GM06990 (cell line): Measurements from ENCODE around the gene PAK5.

Experiments used
- DNase-seq: peaks from one replicate; pipeline ENCODE4 v3.0.0-alpha.2; 2011; ENCODE audit not compliant: insufficient read length; ENCODE audit errors: extremely low read depth
- H3K27me3 ChIP-seq: replicated peaks from 2 replicates; pipeline ENCODE4 v1.6.0; 2011; ENCODE audit warnings: low read length; ENCODE audit not compliant: control insufficient read depth, insufficient read depth
- H3K36me3 ChIP-seq: 2 replicates; pipeline ENCODE4 v1.5.1; 2011; ENCODE audit warnings: low read length; ENCODE audit not compliant: control insufficient read depth, insufficient read depth
- H3K4me3 ChIP-seq: replicated peaks from 2 replicates; pipeline ENCODE4 v1.5.1; 2011; ENCODE audit warnings: low read depth, mild to moderate bottlenecking, control low read depth, low read length
- TF ChIP-seq, protein P1 (sequence below): IDR thresholded peaks from 2 replicates; pipeline ENCODE4 v1.5.1; 2011; ENCODE audit warnings: low read length, control low read depth, mild to moderate bottlenecking, inconsistent platforms; ENCODE audit not compliant: insufficient read depth, poor library complexity, severe bottlenecking

The PAK5 gene

DNA sequence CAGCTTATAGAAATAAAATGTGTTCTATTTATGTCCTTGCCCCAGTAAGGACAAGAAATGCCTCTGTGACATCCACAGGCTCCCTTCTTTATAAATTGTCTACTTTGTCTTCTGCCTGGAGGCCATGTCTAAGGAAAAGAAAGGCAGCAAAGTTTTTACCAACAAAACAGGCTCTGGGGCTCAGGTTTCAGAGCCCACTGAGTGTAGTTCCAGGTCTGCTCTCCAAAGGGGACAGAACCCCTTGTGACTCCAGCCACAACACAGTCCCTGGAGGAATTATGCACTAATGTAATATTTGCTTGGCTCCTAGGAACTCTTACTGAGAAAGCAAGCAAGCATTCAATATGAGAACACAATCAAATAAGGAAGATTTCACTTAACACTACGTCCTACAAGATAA, 80.1 kb downstream of the PAK5 start:
- TF ChIP-seq, protein P1, sequence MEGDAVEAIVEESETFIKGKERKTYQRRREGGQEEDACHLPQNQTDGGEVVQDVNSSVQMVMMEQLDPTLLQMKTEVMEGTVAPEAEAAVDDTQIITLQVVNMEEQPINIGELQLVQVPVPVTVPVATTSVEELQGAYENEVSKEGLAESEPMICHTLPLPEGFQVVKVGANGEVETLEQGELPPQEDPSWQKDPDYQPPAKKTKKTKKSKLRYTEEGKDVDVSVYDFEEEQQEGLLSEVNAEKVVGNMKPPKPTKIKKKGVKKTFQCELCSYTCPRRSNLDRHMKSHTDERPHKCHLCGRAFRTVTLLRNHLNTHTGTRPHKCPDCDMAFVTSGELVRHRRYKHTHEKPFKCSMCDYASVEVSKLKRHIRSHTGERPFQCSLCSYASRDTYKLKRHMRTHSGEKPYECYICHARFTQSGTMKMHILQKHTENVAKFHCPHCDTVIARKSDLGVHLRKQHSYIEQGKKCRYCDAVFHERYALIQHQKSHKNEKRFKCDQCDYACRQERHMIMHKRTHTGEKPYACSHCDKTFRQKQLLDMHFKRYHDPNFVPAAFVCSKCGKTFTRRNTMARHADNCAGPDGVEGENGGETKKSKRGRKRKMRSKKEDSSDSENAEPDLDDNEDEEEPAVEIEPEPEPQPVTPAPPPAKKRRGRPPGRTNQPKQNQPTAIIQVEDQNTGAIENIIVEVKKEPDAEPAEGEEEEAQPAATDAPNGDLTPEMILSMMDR, result no peak
- H3K36me3 ChIP-seq, result no peaks in the 10 kb centered on the region
- no peaks in the 10 kb centered on the region; the same call in 1 of the 2 replicates for H3K27me3 ChIP-seq
- no peak for DNase-seq
- no peak overlapping the region for H3K4me3 ChIP-seq

DNA sequence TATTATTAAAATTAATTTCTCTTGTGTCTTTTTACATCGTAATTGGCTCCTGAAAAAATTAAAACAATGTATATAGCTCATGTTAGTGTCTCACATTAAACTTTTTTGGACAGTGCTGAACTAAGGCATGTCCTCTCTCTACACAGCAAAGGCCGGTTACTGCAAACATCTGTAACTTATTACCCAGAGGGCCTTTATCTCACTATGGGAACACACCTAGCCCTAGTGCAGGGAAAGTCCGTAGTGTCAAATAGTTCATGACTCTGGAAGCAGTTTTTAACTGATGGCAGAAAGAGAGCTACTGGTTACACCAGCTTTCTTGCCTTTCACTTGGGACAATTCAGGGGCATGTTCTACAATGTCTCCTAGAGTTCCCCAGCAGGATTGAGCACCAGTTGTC, 82.2 kb downstream of the PAK5 start:
- no peaks in the 10 kb centered on the region; the same call in 1 of the 2 replicates for H3K27me3 ChIP-seq
- TF ChIP-seq, protein P1, result no peak
- no peak for DNase-seq
- no peaks in the 10 kb centered on the region for H3K36me3 ChIP-seq
- no peak overlapping the region for H3K4me3 ChIP-seq

GRCh38 chr20:9755301-9755700, 83.6 kb downstream of the PAK5 start:
- H3K27me3 ChIP-seq, result no peaks in the 10 kb centered on the region; the same call in 1 of the 2 replicates
- no peak for DNase-seq
- TF ChIP-seq, protein P1, result no peak

DNA sequence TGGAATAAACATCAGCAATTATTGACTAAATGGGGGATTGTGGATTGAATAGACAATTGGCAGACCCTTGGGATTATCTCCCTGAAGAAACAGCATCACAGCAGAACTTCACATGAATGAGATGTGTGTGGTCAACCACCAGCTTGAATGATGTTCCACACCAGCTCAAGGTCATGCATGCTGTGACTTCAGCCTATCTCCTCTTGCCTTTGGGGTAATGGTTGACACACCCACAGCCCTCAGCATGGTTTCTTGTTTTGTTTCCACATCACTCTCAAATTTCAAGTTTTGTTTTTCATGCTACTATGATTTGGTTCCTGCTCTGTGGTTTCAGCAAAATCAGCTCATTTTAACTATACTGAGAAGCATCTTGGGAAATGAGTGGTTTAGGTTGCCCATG, 94.3 kb downstream of the PAK5 start:
- no peaks in the 10 kb centered on the region for H3K36me3 ChIP-seq
- DNase-seq, result no peak
- H3K27me3 ChIP-seq, result no peaks in the 10 kb centered on the region
- TF ChIP-seq, protein P1, result no peak
- no peak overlapping the region for H3K4me3 ChIP-seq

More at GRCh38 chr20:9755301-9755700, 83.6 kb downstream of the PAK5 start:
- H3K36me3 ChIP-seq, result no peaks in the 10 kb centered on the region
- H3K4me3 ChIP-seq, result no peak overlapping the region

GRCh38 chr20:9743871-9744270, 95.0 kb downstream of the PAK5 start:
- Histone ChIP-seq H3K36me3 (no peaks in the 10 kb centered on the region), H3K27me3 (no peaks in the 10 kb centered on the region), H3K4me3 (no peak overlapping the region)
- TF ChIP-seq, protein P1, result no peak
- no peak for DNase-seq

DNA sequence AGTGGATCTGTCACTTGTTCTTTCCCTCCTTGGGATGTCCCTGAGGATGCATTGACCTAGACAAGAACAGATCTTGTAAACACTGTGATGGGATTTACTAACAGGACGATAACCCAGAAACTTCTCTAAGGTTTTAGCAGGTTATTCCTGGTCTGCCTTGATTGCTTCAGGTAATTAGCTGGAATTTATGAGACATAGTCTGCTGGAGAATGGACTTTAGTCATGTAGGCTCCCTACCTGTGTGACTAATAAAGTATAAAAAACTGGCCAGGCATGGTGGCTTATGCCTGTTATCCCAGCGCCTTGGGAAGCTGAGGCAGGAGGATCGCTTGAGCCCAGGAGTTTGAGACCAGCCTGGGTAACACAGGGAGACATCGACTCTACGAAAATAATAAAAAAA, 96.1 kb downstream of the PAK5 start:
- TF ChIP-seq, protein P1, result no peak
- no peak for DNase-seq
- Histone ChIP-seq H3K36me3 (no peaks in the 10 kb centered on the region), H3K4me3 (no peak overlapping the region), H3K27me3 (no peaks in the 10 kb centered on the region)
